Common myeloid progenitor, CD34-positive (primary cell): ENCODE results near the gene NPL.
A peak's percentile ranks its signal among the peaks of the same experiment; 100 is the strongest.

Experiments used
- CTCF ChIA-PET: fragments of 350-600 bp; sonication (Branson Sonifier 250); formaldehyde crosslinking; loops from one replicate; lab custom pipeline; 2021; ENCODE audit warnings: antibody characterized with exemption; lab: Charles Lee
- POLR2A ChIA-PET: fragments of 350-600 bp; sonication (Branson Sonifier 250); formaldehyde crosslinking; loops from one replicate; lab custom pipeline; 2021; ENCODE audit warnings: antibody characterized with exemption; lab: Charles Lee
- DNase-seq, 3 donors: peaks; one replicate each; pipeline versions ENCODE4 v3.0.0 to v3.0.0-alpha.2; 2013
- H3K27ac ChIP-seq, 2 experiments: 1 replicate in 1 of 2; 2 replicates in 1 of 2; pipeline ENCODE4 v1.7.0; 2013; ENCODE audit warnings: inconsistent platforms in 2 of 2, low read length in 2 of 2, mild to moderate bottlenecking in 2 of 2, low read depth in 1 of 2, moderate library complexity in 1 of 2; ENCODE audit not compliant: severe bottlenecking in 2 of 2, insufficient read depth in 1 of 2, poor library complexity in 1 of 2
- H3K27me3 ChIP-seq, 5 experiments: replicated peaks in 2 of 5; 1 replicate in 3 of 5; 2 replicates in 2 of 5; pipeline versions ENCODE4 v1.6.1 to v1.7.0; 2013; ENCODE audit warnings: low read length in 4 of 5, mild to moderate bottlenecking in 2 of 5, moderate library complexity in 2 of 5, inconsistent platforms in 1 of 5; ENCODE audit not compliant: insufficient read depth in 5 of 5, control insufficient read depth in 4 of 5
- H3K36me3 ChIP-seq, 4 experiments: 1 replicate in 2 of 4; 2 replicates in 2 of 4; pipeline versions ENCODE4 v1.6.1 to v1.7.0; 2013; ENCODE audit warnings: low read length in 3 of 4, control low read depth in 1 of 4, mild to moderate bottlenecking in 1 of 4; ENCODE audit not compliant: control insufficient read depth in 4 of 4, insufficient read depth in 4 of 4
- H3K4me1 ChIP-seq, 4 experiments: 1 replicate in 3 of 4; 2 replicates in 1 of 4; pipeline versions ENCODE4 v1.6.1 to v1.7.1; 2013; ENCODE audit warnings: low read length in 3 of 4, mild to moderate bottlenecking in 3 of 4, control low read depth in 1 of 4, inconsistent platforms in 1 of 4, moderate library complexity in 1 of 4; ENCODE audit not compliant: control insufficient read depth in 4 of 4, insufficient read depth in 4 of 4; ENCODE audit errors: control extremely low read depth in 1 of 4
- H3K4me3 ChIP-seq, 7 experiments: 1 replicate in 4 of 7; 2 replicates in 3 of 7; pipeline versions ENCODE4 v1.5.1 to v1.7.0; 2013; ENCODE audit warnings: mild to moderate bottlenecking in 7 of 7, low read length in 6 of 7, moderate library complexity in 6 of 7, inconsistent platforms in 2 of 7, low read depth in 2 of 7, control low read depth in 1 of 7; ENCODE audit not compliant: insufficient read depth in 4 of 7, control insufficient read depth in 1 of 7; ENCODE audit errors: extremely low read depth in 1 of 7
- H3K9me3 ChIP-seq, 5 experiments: 1 replicate in 4 of 5; 2 replicates in 1 of 5; pipeline versions ENCODE4 v1.6.1 to v1.7.1; 2013; ENCODE audit warnings: low read length in 4 of 5, mild to moderate bottlenecking in 2 of 5, inconsistent platforms in 1 of 5, low read depth in 1 of 5, moderate library complexity in 1 of 5; ENCODE audit not compliant: control insufficient read depth in 4 of 5, insufficient read depth in 2 of 5; ENCODE audit errors: control extremely low read depth in 1 of 5
- WGBS: methylation state at CpG from one replicate; pipeline ENCODE4 v1.1.5; 2013; ENCODE audit not compliant: insufficient coverage; 5-methylcytosine and 5-hydroxymethylcytosine counted together

The NPL gene

DNA sequence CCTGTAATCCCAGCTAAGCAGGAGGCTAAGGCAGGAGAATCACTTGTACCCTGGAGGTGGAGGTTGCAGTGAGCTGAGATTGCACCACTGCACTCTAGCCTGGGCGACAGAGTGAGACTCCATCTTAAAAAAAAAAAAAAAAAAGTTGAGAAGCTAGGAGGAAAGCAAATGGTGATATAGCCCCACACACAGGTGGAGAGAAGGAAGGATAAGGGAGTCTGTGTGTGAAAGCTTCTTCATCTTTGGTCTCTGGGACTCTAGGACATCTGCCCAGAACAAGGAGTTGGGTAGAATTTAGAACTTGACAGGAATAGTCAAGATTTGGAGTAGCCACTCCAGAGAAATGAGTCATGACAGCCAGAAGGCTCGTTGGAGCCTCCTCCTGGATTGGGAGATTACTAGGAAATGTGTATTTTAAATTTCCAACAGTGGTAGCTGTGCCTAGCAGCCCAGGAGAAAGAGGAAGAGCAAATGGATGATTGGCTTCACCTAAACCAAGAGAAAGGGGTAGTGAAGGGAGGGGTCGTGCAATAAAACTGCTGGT lies 19.9 kb downstream of the NPL start:
- DNase-seq, result no peak
- 80% methylated on average over 1 of the region's 3 CpGs for WGBS
- no peaks in the 10 kb centered on the region for H3K9me3 ChIP-seq
- ChIA-PET POLR2A (no interaction called here), CTCF (no interaction called here)
- no peaks in the 10 kb centered on the region for H3K27me3 ChIP-seq
- no peaks in the 10 kb centered on the region for H3K36me3 ChIP-seq
- H3K27ac ChIP-seq, result no peak overlapping the region
- H3K4me3 ChIP-seq, result no peak overlapping the region
- peaks cover 0 to 3% (median 0%) of the 10 kb centered on the region in 4 experiments for H3K4me1 ChIP-seq

DNA sequence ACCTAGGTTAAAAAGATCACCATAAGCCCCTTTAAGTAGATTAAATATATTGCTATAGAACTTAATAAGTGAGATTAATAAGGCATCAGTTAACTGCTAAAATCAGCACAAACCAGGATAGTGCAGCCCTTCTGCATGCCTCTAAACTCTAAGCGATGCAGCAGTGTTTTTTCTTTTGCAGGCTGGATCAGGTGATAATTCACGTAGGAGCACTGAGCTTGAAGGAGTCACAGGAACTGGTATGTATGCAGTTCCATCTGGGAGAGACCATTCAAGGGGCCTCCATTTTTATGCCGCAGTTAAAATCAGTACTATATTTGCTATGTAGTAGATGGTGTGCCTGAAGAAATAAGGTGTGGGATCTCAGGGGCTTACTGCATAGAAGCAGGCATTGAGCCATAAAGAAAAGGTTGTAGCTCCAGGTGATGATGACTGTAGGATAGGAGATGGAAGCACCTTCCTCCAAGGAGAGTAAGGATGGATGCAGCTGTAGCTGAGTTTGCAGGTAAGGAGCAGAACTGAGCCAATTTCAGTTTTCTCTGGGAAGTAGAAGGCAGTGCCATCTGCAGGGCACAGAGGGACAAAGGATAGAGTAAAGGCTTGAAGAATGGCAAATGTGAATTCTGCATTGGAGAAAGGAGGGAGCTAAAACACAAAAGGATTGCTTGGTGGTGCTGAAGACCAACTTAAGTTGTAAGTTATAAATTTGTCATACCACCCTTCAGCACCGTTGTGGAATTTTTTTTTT lies 22.6 kb downstream of the NPL start:
- Histone ChIP-seq H3K36me3 (no peaks in the 10 kb centered on the region), H3K27me3 (no peaks in the 10 kb centered on the region), H3K9me3 (no peaks in the 10 kb centered on the region), H3K27ac (no peak overlapping the region), H3K4me1 (peaks cover 0 to 3% (median 0%) of the 10 kb centered on the region in 4 experiments), H3K4me3 (no peak overlapping the region)
- DNase-seq, result no peak
- POLR2A ChIA-PET, result no interaction called here
- 94% methylated on average over 3 of the region's 4 CpGs for WGBS
- CTCF ChIA-PET, result interaction anchor here (0.8 kb wide), 1 partner anchor 38 kb away, joined by 3 read pairs; no protein-coding TSS in a partner anchor

DNA sequence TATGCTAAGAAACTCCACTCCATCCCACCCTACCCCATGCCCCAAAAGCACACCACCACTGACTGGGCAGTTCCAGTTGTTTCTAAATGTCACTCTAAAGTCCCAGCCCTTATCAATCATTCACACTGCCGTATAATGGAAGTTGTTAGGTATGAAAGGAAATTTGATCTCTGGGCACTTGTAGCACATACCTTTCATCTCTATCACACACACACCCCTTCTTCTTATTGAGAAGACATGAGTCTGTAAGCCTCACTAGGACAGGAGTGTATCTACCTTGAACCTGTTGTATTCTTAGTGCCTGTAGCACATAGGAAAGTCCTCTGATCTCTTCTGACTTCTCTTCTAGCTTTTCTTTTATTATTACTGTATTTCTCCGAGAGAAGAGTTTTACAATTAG lies 27.3 kb downstream of the NPL start:
- WGBS, result no CpG with 5 or more reads among the region's 2 CpGs
- Histone ChIP-seq H3K36me3 (peaks cover 0 to 3% (median 0%) of the 10 kb centered on the region in 4 experiments), H3K4me1 (no peaks in the 10 kb centered on the region), H3K27ac (no peak overlapping the region), H3K4me3 (no peak overlapping the region), H3K9me3 (no peaks in the 10 kb centered on the region), H3K27me3 (no peaks in the 10 kb centered on the region)
- ChIA-PET CTCF (no interaction called here), POLR2A (no interaction called here)
- DNase-seq, result no peak

DNA sequence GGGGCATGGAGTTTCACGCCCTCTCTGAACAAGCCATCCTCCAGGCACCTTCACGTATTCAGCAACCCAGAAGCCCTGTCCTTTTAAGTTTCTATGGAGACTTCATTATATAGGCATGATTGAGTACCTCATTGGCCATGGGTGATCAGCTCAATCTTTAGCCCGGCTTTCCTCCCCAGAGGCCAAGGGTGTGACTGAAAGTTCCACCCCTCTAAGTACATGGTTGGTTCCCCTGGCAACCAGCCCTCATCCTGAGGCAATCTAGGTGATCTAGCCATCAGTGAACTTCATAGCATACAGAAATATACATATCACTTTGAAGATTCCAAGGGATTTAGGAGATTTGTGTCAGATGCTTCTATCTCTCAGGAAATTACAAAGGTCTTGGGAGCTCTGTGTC lies 28.2 kb downstream of the NPL start:
- WGBS, result 100% methylated on average over 3 of the region's 3 CpGs

DNA sequence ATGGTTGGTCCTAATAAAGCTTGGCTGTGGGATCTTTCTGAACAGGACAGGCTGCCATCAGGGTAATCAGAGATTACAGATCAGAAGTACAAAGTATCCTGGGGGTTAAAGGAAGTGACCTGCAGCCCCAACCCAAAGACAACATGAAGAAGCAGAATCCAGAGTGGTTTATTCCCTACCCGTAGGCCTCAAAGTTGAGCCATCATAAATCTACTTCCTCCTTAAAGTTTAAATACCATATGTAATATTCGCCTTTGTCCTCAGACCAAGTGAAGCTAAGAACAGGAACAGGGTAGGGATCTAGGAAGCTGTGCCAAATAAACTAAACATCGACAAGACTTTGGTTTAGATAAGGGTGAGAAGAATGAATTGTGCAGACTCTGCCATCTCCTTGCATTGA lies 33.6 kb downstream of the NPL start:
- CTCF ChIA-PET, result interaction anchor here (1.2 kb wide), 1 partner anchor 33 kb away, joined by 3 read pairs; no protein-coding TSS in a partner anchor
- H3K27me3 ChIP-seq, result no peaks in the 10 kb centered on the region

More for the DNA sequence above, 28.2 kb downstream of the NPL start:
- Histone ChIP-seq H3K4me1 (no peaks in the 10 kb centered on the region), H3K36me3 (peaks cover 0 to 3% (median 0%) of the 10 kb centered on the region in 4 experiments), H3K9me3 (no peaks in the 10 kb centered on the region), H3K27ac (no peak overlapping the region), H3K27me3 (no peaks in the 10 kb centered on the region), H3K4me3 (no peak overlapping the region)
- POLR2A ChIA-PET, result no interaction called here
- no peak for DNase-seq
- CTCF ChIA-PET, result no interaction called here

DNA sequence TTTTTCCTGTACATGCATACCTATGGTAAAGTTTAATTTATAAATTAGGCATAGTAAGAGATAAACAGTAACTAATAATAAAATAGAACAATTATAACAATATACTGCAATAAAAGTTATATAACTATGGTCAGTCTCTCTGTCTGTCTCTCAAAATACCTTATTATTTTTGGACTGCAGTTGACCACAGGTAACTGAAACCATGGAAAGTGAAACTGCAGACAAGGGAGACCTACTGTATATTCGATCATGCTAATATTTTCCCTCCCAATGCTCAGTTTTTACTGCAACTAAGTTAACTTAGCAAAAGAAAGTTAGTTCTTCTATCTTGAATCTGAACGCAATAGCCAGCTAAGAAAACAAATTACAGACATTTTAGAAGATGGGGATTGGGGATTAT lies 37.3 kb downstream of the NPL start:
- H3K27ac ChIP-seq, result no peak overlapping the region
- H3K4me1 ChIP-seq, result peaks cover 5 to 10% (median 6%) of the 10 kb centered on the region in 4 experiments
- no peak overlapping the region for H3K4me3 ChIP-seq
- H3K9me3 ChIP-seq, result no peaks in the 10 kb centered on the region
- ChIA-PET CTCF (no interaction called here), POLR2A (no interaction called here)
- H3K36me3 ChIP-seq, result no peaks in the 10 kb centered on the region
- no peaks in the 10 kb centered on the region for H3K27me3 ChIP-seq
- no peak for DNase-seq
- 86% methylated on average over 1 of the region's 2 CpGs for WGBS

More for the DNA sequence above, 33.6 kb downstream of the NPL start:
- no peak for DNase-seq
- POLR2A ChIA-PET, result no interaction called here
- WGBS, result 80% methylated on average over 3 of the region's 3 CpGs
- no peak overlapping the region for H3K27ac ChIP-seq
- H3K4me3 ChIP-seq, result no peak overlapping the region
- no peaks in the 10 kb centered on the region for H3K36me3 ChIP-seq
- no peaks in the 10 kb centered on the region for H3K9me3 ChIP-seq
- no peaks in the 10 kb centered on the region for H3K4me1 ChIP-seq

DNA sequence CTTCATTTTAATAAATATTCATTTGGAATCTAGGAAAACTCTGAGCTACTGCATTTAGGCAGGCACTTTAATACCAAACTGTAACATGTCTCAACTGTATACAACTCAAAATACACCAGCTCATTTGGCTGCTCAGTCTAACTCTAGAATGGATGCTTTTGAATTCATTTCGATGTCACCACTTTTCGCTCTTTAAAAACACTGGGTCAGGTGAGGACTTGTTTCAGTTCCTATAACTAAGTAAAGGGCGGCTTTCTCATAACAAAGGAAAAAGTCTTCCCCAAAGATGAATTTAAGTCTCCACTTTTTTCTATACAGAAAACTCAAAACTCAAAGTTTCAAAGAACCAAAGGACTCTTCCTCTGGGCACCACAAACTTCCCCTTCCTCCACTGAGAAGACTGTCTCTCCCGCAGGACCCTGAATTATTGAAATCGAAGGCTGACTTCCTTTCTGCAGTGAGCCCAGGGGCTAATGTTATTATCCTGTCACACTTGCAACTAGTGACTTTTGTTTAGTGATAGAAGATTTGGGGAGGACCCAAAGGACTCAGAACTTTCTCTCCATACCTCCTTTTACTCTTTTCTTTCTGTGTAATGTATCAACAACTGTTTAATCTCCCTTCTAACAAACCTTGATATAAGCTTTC lies 39.8 kb downstream of the NPL start:
- ChIA-PET POLR2A (no interaction called here), CTCF (interaction anchor here (1.1 to 1.6 kb wide), 2 partner anchors 48 to 233 kb away, joined by 3 to 5 read pairs; no protein-coding TSS in a partner anchor)
- Histone ChIP-seq H3K4me3 (peak overlapping the region in 1 of 7 experiments; percentile 32), H3K9me3 (no peaks in the 10 kb centered on the region), H3K36me3 (no peaks in the 10 kb centered on the region), H3K27me3 (no peaks in the 10 kb centered on the region), H3K4me1 (peaks cover 5 to 10% (median 6%) of the 10 kb centered on the region in 4 experiments), H3K27ac (no peak overlapping the region)
- peak in 2 of 3 donors; percentile 19 to 41 for DNase-seq
- WGBS, result 81% methylated on average over 3 of the region's 5 CpGs
